GM19193 (cell line): Measurements from ENCODE around the gene KRTAP10-1.

Experiments
- POLR2A ChIP-seq: IDR thresholded peaks from 4 replicates; pipeline ENCODE4 v1.6.1; 2011; ENCODE audit not compliant: insufficient read depth, insufficient read length; ENCODE audit errors: extremely low read depth

KRTAP10-1 gene

DNA sequence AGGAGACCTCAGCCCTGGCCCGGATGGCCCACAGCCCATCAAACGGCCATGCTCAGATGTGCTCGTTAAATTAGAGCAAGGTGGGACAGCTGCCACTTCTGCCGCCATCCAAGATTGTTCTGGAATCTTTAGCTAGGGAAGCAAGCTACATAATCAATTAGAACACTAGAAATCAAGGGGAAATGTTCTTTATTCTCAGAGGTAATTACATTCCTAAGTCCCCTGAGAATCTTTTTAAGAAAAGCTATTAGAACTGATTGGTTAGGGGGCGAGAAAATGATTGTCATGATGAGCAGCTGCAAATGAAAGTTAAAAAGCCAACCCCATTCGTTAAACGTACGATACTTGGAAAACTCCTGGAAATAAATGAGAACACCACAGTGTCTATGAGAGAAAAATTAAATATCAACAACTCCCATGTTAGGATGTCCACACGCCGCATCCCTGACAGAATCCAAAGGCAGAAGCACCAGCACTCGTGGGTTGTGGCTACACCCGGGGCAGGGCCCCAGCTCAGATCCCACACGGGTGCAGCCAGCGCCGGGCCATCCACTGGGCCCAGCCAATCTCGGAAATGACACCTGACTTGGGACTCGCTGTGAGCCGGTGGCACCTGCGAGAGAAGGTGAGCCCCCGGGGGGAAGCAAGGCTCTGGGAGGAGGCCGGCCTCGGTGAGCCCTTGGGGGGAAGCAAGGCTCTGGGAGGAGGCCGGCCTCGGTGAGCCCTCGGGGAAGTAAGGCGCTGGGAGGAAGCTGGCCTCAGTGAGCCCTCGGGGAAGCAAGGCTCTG is 37.6 kb downstream of the KRTAP10-1 start:
- TF ChIP-seq POLR2A, result no peak

DNA sequence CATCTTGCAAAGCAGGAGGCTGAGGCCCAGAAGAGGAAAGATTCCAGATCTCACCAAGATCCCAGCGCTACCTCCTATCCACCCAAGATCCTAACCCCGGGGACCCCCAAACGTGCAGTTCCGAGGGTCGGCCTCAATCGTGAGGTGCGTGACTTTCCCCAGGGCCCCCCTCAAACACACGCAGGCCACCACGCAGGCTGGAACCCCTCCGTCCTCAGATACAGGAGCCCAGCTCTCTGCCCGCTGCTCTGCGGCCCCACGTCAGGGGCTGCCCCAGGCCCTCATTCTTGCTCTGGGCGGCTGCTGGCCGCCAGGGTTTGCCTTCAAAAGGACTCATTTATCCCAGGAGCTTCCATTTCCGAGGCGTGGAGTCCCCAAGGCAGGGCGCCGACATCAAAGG is 39.9 kb downstream of the KRTAP10-1 start:
- no peak for TF ChIP-seq POLR2A

DNA sequence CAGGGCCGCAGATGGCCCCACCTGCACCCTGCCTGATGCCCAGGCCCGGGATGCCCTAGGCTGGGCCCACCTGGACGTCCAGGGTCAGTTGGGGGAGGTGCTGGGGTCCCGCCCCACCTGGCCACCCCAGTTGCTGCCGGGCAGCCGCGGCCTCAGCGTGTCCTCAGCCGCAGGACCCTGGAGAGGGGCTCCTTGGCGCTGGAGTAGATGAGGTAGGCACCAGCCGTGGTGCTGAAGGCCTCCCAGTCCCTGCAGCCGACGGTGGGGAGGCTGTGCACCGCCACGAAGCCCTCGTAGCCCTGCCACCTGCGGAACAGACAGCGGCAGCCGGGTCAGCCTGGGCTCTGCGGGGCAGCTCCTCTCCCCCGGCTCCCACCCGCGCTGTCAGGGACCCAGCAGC is 40.4 kb downstream of the KRTAP10-1 start:
- no peak for TF ChIP-seq POLR2A

DNA sequence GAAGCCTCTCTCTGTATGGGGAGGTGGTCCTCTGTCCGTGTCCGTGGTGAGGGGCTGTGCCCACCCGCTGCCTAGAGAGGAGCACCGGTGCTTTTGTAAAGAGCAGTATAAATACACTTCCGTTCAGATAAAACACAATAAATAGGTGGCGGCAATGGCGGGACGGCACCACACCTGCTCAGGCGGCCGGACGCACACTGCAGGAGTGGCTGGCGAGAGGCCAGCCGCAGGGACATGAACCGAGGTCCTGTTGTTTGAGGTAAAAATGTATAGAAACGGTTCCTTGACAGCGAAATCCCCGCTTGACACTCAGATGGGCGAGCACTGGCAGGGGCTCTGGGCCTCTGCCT is 40.8 kb downstream of the KRTAP10-1 start:
- TF ChIP-seq POLR2A, result no peak

DNA sequence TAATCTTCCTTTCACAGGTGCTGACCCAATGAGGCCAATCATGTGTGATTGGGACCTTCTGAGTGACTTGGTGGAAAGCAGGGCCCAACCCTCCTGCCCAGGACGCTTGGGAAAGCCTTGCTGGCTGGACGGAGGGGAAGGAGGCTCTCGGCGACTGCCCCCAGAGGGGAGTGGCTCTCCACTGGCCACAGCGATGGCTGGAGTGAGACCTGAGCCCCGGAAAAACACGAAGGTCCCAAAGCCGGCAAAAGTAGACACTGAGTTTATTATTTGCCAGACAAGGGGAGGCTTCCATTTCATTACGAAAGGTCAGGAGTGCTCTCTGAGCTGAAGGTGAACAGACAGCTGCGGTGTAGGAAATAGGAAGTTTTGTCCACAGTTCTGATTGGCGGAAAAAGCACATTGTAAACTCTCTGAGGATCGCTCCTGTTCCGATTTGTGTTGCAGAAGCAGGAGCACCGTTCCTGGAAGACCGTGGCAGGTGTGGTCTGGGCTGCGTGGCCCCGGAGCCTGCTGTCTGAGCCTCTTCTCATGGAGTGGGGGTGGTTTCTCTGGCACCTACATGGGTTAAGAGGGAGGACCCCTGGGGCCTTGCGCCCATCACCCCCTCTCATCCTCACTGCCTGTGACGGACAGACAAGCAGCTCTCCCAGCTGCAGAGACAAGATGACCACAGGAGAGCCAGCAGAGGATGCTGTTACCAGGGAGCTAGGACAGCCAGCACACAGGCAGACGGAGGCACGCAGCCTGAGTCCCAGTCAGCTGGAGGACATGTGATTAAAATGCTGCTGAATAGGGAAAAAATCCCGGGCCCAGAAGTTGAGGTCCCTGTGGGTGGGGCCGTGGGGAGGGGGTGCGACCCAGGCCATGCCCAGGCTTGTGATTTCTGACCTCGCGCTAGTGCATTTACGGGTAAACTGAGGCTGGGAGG is 41.5 kb downstream of the KRTAP10-1 start:
- TF ChIP-seq POLR2A, result no peak

DNA sequence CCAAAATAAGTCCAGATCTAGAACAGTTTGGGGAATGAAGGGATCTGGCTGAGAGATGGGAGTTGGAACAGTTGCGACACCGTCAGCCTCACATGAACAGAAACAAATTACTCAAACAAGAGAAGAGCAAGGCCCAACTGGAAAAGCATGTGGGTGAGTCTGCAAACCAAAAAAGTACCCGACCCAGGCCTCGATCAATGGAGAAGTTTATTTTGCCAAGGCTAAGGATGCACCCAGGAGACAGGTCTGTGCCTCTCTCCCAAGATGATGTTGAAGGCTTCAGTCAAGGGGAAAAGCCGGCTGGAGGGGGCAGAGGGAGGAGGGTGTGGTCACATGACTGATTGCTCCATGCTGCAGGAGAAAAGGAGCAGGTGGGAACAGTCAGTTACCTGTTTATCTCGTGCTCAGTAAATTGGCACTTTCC is 42.3 kb downstream of the KRTAP10-1 start:
- no peak for TF ChIP-seq POLR2A

DNA sequence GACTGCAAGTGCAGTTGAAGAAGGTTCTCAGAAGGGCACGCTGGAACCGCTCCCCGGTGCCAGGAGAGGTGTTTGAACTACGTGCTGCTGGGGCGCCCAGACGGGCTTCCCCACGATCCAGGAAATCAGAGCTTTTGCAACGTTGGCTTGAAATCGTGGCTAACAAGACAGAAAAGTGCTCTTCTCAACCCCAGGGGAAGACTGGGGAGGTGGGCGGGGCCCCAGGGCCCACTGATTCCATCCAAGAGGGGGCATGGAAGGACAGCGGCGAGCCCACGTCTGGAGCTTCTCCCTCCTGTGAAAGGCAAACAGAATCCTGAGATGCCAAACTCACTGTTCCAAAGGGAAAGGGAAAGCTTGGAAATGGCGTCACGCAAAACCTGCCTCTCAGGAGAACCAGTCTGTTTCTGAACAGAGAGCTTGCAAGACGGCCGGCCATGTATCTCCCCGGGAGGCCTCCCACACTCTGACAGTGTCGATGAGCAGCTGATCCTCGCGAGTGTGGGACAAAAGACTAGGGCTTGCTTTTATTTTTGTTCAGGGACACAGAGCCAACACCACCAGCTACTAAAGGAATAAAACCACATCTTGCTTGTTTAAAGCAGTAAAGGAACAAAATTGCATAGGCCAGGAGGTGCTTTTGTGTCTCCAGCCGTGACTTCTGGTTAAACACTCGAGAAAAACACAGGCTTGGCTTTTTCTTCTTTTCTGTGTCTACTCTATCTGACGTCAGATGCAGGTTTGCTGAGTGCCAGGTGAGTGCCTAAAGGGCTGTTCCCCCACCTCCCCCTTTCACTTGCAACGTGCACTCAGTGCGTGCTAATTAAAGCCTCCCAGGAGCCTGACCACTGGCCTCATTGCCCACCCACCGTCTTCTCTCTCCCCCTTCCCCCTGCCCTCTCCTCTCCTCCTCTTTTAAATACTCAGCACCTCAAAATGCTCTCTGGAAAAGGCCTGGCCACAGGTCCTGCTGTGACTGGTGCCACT is 43.1 kb downstream of the KRTAP10-1 start:
- TF ChIP-seq POLR2A, result no peak

DNA sequence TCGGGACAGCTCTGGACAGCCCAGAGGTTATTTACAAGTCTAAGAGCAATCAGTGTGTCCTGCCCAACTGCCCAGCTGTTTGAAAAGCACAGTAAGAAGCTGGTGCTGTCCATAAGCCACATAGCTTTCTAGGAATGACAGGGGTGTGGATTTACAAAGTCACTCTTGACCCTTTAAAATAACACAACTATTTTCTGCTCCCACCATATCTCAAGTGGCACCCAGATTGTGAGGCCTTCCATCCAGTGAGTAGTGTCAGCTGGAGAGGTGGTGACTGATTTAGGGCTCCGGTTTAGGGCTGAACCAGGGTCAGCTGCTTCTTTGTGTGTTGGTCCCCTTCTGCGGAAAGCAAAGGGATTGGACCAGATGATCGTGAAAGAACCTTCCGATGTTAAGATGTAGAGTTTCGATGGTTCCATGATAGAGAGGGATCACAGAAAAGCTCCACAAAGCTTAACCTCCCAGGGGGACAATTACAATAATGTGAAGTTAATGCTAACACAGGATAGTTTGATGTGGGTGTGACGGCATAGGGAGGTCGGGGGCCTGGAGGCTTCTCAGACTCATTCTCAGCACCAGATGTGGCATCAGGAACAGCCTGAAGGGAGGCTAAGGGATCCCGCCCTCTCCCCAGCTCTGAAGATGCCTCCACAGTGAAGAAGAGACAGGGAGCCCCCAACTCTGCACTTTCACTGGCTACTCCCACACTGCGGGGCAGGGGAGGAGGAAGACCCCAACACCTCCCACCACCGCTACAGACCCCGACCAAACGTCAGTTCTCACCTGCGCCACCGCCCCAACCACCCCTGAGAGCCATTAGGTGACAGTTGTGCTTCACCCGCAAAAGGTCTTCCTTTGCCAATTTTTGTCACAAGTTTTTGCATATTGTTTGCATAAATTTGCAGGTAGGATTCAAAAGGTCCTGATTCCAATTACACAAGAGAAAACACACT is 44.1 kb downstream of the KRTAP10-1 start:
- no peak for TF ChIP-seq POLR2A

DNA sequence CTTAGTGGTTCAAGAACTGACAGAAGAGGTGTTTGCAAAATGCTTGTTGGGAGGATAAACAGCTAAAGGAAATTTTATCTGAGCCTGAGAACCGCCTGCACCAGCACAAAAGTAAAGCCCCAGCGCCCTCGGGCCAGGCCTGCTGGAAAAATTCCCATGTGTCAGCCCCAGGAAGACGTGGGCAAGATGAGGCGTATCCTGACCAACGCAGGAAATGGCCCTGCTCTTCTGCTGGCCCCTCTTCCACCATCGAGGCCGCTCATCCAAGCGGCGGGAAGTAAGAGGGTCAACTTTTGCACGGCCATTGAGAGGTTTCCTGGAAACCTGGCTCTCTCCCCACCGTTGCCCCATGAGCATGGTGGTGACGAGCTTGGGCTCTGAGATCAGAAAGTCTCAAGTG is 45.0 kb downstream of the KRTAP10-1 start:
- no peak for TF ChIP-seq POLR2A

DNA sequence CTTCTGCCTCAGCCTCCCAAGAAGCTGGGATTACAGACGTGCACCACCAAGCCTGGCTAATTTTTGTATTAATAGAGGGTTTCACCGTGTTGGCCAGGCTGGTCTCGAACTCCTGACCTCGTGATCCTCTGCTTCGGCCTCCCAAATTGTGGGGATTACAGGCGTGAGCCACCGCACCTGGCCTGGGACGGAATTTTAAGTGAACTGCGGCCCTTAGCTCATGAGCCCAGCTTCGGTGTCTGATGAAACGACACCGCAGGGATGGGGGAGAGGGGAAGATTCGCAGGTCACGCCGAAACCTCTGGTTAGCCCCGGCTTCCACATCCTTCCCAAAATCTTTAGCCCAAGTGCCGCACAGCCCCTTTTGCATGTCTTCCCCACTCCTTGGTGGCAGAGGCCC is 45.6 kb downstream of the KRTAP10-1 start:
- no peak for TF ChIP-seq POLR2A

DNA sequence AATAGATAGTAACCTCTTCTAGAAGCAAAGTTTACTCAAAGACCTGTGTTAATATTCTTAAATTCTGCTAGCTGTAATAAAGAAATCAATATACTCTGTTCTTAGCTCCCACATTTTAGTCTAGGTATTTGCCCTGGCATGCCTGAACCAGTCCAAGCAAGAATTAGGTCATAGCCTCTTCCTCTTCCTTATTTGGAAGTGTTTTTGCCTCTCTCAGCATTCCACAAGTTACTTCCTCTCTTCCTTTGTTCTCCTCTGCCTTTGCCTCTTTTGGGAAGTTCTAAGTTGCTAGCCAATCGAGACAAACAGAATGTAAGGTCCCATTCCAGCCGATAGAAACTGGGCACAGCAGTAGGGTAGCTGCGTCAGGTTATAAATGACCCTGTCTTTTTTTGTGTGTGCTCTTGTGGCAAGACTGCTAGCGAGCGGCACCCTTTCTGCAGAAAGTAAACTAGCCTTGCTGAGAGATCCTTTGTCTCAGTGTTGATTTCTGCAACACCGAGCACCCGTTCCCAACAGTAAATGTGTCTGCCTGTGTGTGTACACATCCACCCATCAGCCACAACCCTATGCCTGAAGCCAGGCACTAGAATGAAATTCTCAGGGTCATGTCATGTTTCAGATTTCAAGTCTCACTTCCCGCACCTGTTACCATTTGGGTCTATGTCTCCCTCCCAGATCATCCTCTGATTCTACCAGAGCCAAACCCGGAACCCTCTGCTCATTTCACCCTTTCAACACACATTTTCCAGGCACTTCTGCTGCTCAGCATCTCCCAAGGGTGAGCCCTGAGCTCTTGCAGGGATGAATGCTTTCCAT is 47.2 kb downstream of the KRTAP10-1 start:
- no peak for TF ChIP-seq POLR2A

DNA sequence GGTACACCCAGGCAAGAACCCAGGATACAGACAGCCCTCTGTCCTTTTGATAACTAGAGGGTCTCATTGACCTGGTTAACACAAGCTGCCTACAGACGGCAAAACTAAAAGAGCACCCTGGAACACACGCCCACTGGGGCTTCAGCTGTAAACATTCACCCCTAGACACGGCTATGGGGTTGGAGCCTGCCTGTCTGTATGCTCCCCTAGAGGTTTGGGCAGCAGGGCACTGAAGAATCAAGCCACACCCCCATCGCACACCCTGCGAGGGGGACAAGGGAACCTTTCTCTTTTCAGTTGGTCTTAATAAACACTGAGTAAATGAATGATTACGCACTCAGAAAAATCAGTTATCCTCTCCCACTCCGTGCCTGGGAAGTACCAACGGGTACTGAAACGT is 49.2 kb downstream of the KRTAP10-1 start:
- no peak for TF ChIP-seq POLR2A

DNA sequence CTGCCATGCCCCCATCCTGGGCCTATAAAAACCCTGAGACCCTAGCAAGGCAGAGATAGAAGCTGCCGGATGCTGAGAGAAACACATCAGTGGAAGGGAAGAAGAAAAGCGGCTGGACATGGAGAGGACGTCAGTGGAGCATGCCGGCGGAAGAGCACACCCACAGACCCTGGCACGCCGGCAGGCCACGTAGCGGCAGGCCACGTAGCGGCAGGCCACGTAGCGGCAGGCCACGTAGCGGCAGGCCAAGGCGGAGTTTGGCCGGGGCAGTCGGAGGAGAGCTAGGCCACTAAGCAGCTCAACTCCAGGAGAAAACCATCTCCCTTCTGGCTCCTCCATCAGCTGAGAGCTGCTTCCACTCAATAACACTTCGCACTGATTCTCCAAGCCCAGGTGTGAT is 49.6 kb downstream of the KRTAP10-1 start:
- no peak for TF ChIP-seq POLR2A
